HG03175 (cell line): ENCODE results near the gene AJUBA.
"Not testable (repeated sequence)": the region's sequence is repeated elsewhere in the genome, so short reads cannot be mapped to it uniquely, and the experiment has no call there.

Source experiments
- ATAC-seq: cut with Tn5 transposase; IDR thresholded peaks from one replicate; pipeline ENCODE4 v1.9.1; 2021; ENCODE audit warnings: mild to moderate bottlenecking, moderate library complexity; ENCODE audit not compliant: unreplicated experiment

Gene AJUBA

GRCh38 chr14:22981090-22981875, 1.1 kb downstream of the AJUBA start:
- ATAC-seq: no peak

- ATAC-seq: no peak
These were observed 1.7 kb downstream of the AJUBA start for GRCh38 chr14:22980672-22981089.

GRCh38 chr14:22979748-22980392, 2.5 kb downstream of the AJUBA start:
- ATAC-seq: no peak

- ATAC-seq: no peak
These were observed 3.2 kb downstream of the AJUBA start for GRCh38 chr14:22978981-22979671.

- no peak for ATAC-seq
These were observed 3.9 kb downstream of the AJUBA start for GRCh38 chr14:22978487-22978837.

- no peak for ATAC-seq
These were observed 4.5 kb downstream of the AJUBA start for GRCh38 chr14:22977684-22978486.

- no peak for ATAC-seq
These were observed 5.0 kb downstream of the AJUBA start for GRCh38 chr14:22977434-22977683.

- no peak for ATAC-seq
These were observed 5.5 kb downstream of the AJUBA start for GRCh38 chr14:22976620-22977433.

- ATAC-seq: no peak
These were observed 7.6 kb downstream of the AJUBA start for GRCh38 chr14:22974530-22975313.

GRCh38 chr14:22973217-22974032, 8.9 kb downstream of the AJUBA start:
- no peak for ATAC-seq

GRCh38 chr14:22972313-22972930, 9.9 kb downstream of the AJUBA start:
- ATAC-seq: no peak

- no peak for ATAC-seq
These were observed 11.2 kb downstream of the AJUBA start for GRCh38 chr14:22971152-22971551.

- no peak for ATAC-seq
These were observed 15.5 kb downstream of the AJUBA start for GRCh38 chr14:22966783-22967269.

GRCh38 chr14:22965916-22966782, 16.2 kb downstream of the AJUBA start:
- ATAC-seq: not testable (repeated sequence)

GRCh38 chr14:22962061-22962676, 20.2 kb downstream of the AJUBA start:
- no peak for ATAC-seq

- no peak for ATAC-seq
These were observed 26.4 kb downstream of the AJUBA start for GRCh38 chr14:22955702-22956569.
